Stimulated activated CD8-positive, alpha-beta memory T cell treated with anti-CD3 and anti-CD28 coated beads, Interleukin-4, amount 100 ng/mL, for 48 hours (primary cell): ENCODE data around the gene ARSK.

Experiments
- DNase-seq: peaks from one replicate; pipeline ENCODE4 v3.0.0-alpha.2; 2020

Gene ARSK

DNA sequence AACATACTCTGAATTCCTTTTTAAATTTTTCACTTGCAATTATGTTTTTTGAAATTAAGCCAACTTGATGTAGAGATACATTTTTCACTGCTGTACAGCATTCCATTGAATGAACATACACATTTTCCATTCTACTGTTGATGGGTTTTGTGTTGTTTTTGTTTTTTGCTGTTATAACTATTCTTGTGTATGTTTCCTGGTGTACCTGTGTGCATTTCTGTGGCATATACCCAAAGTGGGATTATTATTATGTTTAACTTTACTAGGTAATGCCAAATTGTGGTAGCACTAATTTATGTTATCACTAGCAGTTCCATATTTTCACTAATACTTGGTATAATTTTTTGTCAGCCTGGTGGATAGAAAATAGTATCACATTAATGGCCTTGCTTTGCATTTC, 94.4 kb downstream of the ARSK start:
- no peak for DNase-seq

DNA sequence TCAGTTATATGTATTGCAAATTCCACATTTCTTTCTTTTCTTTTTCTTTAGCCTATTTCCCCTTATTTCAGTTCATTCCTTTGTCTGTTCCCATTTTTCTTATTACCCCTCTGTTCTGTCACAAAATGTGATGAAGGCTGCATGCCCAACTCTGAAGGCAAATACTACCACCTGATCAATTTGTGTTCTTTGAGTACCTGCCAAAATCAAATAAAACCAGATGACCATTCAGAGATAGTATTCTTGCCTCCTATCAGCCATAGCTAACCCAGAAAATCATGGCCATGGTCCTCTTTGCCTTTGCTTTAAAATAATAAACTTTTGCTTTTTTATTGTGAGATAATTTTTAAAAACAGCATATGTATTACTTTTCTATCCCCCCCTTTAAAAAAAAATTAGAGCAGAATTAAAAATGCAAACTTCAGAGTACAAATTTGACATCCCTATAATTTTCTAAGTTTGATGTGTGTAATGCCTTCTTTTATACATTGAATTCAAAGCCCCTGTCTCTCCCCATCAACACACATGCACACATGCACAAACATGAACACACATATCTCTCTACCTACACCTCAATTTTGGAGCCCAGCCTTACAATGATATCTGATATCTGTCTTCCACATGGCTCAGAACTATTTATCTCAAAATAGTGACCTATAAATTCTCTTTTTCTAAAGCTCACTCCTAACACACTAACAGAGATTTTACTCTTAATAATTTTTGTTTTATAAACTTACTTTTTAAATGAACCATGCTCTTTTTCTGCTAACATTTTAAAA, 95.1 kb downstream of the ARSK start:
- DNase-seq = no peak

GRCh38 chr5:95652849-95653248, 97.9 kb downstream of the ARSK start:
- no peak for DNase-seq

DNA sequence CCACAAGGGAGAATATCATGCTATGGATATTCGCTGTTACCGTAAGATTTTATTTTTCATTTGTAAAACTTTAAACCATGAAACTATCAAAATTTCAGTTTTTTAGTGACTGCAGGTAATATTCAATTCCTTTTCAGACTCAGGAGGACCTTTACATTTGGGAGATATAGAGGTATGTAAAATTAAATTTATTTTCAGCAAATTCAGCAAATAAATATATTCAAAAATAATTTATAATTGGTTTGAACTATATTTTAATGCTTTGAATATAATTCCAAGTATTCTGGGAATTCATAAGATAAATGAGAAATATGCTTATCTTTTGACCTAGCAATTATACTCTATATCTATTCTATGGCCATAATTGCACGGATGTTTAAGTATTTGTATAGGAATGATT, 99.3 kb downstream of the ARSK start:
- no peak for DNase-seq
